Astrocyte of the hippocampus (primary cell): ENCODE measurements around the gene PRTG.
"Not testable (repeated sequence)": the region's sequence is repeated elsewhere in the genome, so short reads cannot be mapped to it uniquely, and the experiment has no call there.

Source experiments
- DNase-seq: peaks from one replicate; pipeline ENCODE4 v3.0.0; 2011; ENCODE audit warnings: low read depth, low spot score

PRTG gene

DNA sequence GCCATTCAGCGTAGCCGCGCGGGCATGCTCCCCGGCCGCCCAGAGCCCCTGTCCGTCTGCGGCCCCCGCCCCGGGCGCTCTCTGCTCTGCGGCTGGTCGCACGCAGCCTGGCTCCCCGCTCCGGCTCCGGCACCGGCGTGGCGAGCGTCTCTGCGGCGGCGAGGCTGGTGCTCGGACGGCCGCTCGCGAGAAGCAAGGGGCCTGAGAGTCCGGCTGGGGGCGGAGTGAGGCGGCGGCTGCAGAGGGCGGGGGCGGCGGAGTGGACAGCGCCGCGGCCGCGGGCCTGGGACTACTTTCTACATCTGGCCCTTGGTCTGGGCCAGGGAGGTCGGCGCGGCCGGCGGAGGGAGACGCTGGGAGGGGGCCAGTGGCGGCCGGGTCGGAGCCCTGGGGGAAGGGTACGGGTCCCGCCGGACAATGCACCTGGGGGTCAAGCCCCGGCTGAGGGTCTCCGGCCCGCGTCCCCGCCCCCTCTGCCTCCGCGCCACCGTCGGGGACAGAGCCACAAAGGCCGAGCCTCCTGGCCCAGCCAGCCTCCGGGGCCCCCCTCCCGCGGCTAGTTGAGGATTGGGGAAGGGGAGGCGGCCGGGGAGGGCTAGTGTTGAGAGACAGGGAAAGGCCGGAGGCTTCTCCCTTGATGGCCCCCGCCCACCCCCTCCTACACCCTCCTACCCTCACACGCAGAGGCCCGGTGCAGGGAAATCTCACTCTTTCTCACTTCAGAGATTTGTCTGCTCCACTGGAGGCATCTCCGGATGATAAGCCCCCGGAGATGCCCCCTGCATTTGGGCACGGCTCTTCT, at the start of gene PRTG:
Gene PRTG, minus strand, starts transcription at position 226 of the 802 bp plus-strand sequence. Its CDS starts 221 bp downstream, at position 5.
- DNase-seq = peak; percentile 92

DNA sequence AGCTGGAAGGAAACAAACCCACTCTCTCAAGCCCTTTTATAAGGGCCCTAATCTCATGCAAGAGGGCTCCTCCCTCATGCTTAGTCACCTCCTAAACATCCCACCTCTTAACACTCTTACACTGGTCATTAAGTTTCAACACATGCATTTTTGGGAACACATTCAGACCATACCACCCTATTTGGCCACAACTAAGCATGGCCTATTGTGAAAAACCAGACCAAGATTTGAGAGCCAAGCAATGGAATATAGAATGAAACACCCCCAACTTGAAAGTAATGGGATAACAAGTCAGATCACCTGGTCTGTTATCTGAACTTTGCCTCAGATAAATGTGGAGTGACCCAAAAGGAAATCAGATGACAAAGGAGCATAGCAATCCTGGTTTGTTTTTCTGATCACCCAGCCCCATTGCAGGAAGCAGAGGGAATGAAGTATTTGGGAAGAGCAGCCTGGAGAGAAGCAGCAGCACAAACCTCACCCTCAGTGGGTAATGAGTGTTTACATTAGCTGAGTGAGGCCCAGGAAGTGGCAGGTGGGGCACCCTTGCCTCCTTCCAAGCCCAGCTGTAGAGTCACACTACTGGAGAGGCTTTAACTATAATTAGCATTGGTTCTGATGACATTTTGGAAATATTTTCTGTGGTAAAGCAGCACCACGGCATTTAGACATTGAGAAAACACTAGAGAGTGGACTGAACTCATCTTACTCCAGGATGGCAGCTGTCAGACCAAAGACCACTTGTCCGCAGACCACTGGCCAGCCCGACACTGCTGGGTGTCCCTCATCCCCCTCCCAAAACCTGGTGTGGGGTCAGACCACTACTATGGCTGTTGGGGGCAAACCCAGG, 48.8 kb upstream of the PRTG start:
- peak; percentile 87 for DNase-seq

GRCh38 chr15:55789066-55789660, 46.2 kb upstream of the PRTG start:
- DNase-seq = no peak

DNA sequence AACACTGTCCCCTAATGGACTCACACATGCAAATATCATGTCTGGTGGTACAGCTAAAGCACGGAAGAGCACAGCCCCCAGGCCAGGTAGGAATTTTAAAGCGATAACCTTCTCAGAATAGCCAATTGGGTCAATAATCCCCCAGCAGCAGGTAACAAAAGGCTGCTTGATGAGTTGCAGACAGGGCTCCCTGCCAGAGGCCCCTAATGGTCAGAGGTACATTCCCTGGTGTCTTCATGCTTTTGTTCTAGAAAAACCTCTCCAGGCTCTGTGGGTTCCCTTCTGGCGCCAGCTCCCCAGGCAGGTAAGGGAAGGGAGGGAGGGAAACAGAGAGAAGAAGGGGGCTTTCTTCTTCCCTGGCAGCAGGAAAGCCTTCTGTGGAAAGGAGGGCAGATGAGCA, 43.4 kb upstream of the PRTG start:
- DNase-seq = no peak

DNA sequence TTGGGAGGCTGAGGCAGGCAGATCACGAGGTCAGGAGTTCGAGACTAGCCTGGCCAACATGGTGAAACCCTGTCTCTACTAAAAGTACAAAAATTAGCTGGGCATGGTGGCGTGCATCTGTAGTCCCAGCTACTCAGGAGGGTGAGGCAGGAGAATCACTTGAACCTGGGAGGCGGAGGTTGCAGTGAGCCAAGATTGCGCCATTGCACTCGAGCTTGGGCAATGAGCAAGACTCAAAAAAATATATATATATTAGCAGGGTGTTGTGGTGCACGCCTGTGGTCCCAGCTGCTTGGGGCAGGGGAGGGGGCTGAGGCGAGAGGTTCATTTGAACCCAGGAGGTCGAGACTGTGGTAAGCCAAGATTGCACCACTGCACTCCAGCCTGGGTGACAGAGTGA, 42.6 kb upstream of the PRTG start:
- not testable (repeated sequence) for DNase-seq

DNA sequence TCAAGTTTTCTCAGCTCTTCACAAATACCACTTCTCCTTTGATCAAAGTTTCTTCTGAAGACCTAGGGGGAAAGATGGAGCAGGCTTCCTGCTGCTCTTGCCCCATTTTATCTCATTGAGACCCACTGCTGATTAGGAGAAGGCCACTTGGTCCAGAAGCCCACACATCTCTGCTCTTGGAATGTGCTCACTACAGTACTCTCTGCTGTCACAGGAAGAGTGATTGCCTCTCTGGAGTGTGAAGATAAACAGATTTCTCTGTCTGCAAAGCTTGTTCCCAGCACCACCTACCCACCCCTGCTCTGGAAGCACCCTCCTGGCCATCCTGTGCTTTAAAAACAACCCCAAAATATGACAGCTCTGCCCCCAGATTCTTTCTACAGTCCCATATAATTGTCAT, 41.3 kb upstream of the PRTG start:
- DNase-seq = no peak

- DNase-seq = no peak
Measured at GRCh38 chr15:55782901-55783300, 39.9 kb upstream of the PRTG start.

- DNase-seq = no peak
Measured at GRCh38 chr15:55780292-55780691, 37.3 kb upstream of the PRTG start.

DNA sequence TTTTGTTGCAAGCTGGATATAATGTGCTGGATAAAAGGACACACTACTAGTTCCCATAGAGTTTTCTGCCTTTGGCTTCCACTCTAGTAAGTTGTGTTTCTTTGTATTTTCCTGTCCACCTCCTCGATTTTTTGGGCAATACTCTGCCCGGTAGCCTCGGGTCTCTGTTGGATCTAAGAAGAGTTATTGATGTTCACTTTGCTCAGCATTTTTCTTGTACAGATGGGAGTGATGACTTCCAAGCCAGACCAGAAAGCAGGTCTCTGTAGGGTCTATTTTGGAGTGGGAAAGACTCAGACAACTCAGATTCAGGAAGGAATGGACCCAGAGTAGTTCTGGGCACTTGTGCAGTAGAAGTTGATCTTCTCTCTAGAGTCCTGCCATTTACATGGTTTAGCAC, 36.0 kb upstream of the PRTG start:
- no peak for DNase-seq

DNA sequence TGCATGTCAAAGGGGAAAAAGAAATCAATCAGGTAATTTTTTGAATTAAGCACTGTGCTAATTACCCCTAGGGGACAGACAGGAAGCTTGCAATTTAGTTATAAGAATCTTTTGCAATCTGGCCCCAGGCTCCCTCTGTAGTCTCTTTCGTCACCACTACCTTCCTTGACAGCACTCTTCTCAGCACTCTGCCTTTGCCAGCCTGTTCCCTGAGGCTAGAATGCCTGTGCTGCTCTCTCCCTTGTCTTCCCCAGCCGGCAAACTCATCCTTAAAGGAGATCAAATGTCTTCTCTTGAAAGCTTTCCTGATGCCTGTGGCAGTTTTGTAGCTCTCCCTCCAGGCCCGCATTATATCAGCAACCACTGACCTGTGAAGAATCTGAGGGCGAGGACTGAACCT, 32.4 kb upstream of the PRTG start:
- no peak for DNase-seq

GRCh38 chr15:55774113-55774970, 31.4 kb upstream of the PRTG start:
- peak; percentile 43 for DNase-seq

- no peak for DNase-seq
Measured at GRCh38 chr15:55770806-55771205, 27.9 kb upstream of the PRTG start.

GRCh38 chr15:55770261-55770660, 27.3 kb upstream of the PRTG start:
- no peak for DNase-seq

DNA sequence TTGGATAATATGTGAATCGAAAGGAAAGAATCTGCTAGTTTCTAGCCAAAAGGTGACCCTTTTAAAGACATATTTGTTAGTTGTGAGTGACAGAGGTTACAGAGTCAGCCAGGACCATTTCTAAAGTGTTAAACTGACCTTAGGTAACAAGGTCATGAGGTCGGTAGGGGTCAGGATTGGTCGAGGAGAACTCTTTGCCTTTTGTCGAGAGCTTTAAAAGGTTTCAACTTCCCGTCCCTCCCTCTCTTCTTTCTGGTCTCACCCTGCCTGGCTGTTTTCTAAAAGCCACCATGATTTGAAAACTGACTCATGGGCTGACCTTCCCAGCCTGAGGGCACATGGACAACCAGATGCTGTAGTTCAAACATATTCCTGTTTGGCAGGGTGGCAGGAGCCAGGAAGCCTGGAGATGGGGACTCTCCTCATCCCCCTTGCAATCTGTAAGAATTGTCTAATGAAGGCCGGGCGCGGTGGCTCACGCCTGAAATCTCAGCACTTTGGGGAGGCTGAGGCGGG, 25.8 kb upstream of the PRTG start:
- no peak for DNase-seq

DNA sequence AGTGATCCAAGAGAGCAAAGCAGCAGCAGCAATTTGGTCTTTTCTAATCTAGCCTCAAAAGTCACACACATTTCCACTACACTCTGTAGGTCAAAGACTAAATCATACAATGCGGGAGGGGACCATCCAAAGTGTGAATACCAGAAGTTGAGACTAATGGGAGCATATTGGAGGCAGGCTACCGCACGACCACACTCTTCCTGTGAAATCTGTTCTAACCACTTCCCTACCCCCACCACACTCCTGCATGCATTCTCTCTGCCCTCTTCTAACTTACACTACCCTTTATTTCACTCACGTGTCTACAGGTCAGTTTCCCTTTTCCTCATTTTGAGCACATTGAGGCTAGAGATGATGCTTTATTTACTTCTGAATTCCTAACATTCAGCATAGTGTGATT, 23.7 kb upstream of the PRTG start:
- no peak for DNase-seq

GRCh38 chr15:55764398-55764797, 21.4 kb upstream of the PRTG start:
- DNase-seq = no peak

DNA sequence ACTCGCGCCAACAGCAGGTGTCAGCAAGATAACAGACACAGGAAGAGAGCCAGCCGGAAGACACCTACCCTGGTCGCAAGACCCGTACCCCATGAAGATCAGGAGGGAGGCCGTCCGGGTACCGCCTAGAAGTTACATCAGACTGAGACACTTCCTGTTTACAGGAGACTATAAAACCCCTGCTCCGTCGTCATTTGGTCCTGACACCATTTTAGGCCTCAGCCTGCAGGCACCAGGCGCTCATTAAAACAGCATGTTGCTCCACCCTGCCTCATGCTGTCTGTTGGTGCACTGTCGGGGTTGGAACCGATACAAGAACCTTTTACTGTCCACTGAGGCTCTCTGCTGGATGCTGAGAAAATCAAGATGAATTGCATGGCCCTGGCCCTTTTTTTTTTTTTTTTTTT, 15.6 kb upstream of the PRTG start:
- no peak for DNase-seq

- not testable (repeated sequence) for DNase-seq
Measured at GRCh38 chr15:55753433-55753832, 10.5 kb upstream of the PRTG start.

- no peak for DNase-seq
Measured at GRCh38 chr15:55750706-55751105, 7.8 kb upstream of the PRTG start.

GRCh38 chr15:55743729-55744655, 1.0 kb upstream of the PRTG start:
- DNase-seq = no peak
